ENCODE results near the gene B3GAT2.
"Not testable (repeated sequence)": the region's sequence is repeated elsewhere in the genome, so short reads cannot be mapped to it uniquely, and the experiment has no call there.

B3GAT2 gene

DNA sequence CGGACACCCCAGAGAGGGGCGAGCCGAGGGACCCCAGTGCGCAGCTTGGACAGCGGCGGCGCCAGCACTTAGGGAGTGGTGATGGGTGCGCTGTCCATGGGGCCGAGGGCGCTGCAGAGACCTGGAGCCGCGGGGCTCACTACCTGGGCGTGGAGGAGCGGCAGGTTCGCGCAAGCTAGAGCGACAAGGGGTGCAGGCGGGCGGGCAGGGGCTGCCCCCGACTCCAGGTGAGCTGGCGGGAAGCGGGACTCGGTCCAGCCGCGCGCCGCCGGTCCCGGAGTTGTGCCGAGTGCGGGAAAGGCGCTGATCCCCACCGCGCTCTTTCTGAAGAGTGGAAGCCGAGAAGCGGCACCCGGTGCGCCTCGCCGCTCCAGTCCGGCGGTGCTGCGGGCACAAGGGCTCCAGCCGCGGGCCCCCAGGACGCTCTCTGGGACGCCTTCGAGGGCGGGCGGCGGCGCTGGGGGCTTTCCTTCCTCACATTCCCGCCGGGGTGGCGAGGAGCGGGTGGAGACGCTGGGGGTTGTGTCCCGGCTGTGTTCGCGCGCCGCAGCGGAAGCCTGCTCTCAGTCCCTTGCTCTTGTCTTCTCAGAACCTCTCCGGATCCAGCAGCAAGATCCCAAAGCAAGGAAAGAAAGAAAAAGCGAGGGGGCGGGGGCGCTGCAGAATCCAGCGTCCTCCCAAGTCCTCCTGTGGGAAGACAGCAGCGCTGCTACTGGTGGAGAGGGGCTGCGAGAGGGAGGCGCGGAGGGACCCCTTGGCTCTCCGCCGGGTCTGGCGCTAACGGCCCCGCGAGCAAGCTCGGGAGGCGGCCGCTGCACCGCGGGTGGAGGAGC lies at the start of gene B3GAT2:
Gene B3GAT2, minus strand, starts transcription at position 610 of the 833 bp plus-strand sequence. CDS start 631 bp downstream, outside the sequence.
- no peak for DNase-seq (ENCODE audit: low read depth in 2 of 2)

DNA sequence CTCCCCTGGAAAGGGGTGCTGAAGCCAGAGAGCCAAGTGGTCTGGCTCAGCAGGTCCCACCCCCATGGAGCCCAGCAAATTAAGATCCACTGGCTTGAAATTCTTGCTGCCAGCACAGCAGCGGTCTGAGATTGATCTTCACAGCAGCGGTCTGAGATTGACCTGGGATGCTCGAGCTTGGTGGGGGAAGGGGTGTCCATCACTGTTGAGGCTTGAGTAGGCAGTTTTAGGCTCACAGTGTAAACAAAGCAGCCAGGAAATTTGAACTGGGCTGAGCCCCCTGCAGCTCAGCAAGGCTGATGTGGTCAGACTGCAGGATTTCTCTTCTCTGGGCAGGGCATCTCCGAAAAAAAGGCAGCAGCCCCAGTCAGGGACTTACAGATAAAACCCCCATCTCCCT lies 41.3 kb upstream of the B3GAT2 start:
- DNase-seq (ENCODE audit: low read depth in 2 of 2), result no peak

DNA sequence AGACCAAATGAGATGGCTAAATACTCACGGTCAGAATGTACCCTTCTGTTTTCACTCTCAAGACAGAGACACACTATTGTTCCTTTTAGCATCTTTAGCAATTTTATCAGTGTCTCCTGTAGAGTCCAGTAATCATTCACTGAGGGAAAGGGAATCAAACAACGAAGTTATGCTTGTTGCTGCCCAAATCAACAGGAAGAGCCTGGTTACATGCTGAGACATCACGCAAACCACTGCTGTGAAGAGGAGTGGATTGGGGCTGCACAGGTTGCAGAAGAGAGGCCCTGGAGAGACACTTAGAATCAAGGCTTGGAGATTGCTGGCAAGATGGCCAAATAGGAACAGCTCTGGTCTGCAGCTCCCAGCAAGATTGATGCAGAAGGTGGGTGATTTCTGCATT lies 40.5 kb upstream of the B3GAT2 start:
- no peak for DNase-seq (ENCODE audit: low read depth in 2 of 2)

DNA sequence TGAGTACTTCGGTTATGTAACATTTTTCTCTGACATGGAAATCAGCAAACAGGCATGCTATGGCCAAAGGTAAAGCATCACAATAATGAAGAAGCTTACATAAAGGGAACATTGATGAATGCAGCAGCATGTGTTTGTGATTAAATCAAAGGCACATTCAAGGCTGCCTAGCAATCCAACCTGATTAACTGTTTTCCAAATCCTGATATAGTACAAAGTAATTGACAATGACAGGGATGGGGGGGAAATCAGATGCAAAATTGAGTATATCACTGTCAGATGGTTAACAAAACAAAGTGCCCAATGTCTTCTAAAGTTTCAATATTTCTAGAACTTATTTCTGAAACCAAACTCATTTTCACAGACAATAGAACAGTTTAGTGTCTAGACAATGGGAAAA lies 39.2 kb upstream of the B3GAT2 start:
- no peak for DNase-seq (ENCODE audit: low read depth in 2 of 2)

DNA sequence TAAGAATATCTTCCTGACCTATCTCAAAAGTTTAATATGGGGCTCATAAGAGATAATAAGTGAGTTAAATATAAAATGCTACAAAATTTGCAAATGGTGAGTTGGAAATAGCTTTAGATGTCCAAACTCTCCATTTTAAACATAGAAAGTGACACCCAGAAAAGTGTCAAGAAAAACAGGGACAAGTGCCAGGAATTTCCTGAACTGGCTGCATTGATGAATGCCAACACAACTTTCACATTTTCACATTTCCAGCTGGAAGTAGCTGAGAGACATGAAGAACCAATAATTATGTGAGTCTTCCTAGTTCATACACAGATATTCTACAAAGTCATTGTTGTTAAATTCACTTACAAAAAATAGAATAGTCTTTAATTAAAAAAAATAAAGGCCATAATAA lies 38.6 kb upstream of the B3GAT2 start:
- DNase-seq (ENCODE audit: low read depth in 2 of 2), result no peak

- DNase-seq (ENCODE audit: low read depth in 2 of 2), result no peak
These were observed 34.4 kb upstream of the B3GAT2 start for GRCh38 chr6:70991253-70991652.

- no peak for DNase-seq (ENCODE audit: low read depth in 2 of 2)
These were observed 28.3 kb upstream of the B3GAT2 start for GRCh38 chr6:70985156-70985555.

DNA sequence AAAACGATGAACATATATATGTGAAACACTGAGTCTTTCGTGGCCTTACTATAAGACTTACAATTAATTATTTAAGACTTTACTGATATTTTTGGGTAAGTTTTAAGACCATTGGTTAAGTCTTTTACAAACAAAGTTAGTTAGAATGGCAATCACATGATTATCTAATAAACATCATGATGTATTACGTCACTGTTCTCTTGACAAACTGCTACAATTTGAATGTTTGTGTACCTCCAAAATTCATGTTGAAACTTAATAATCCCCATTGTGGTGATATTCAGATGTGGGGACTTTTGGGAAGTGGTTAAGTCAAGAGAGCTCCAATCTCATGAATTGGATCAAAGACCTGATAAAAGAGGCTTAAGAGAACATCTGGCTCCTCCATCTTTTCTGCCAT lies 25.9 kb upstream of the B3GAT2 start:
- no peak for DNase-seq (ENCODE audit: low read depth in 2 of 2)

GRCh38 chr6:70980727-70981126 lies 23.9 kb upstream of the B3GAT2 start:
- no peak for DNase-seq (ENCODE audit: low read depth in 2 of 2)

- no peak for DNase-seq (ENCODE audit: low read depth in 2 of 2)
These were observed 16.7 kb upstream of the B3GAT2 start for GRCh38 chr6:70973604-70974003.

DNA sequence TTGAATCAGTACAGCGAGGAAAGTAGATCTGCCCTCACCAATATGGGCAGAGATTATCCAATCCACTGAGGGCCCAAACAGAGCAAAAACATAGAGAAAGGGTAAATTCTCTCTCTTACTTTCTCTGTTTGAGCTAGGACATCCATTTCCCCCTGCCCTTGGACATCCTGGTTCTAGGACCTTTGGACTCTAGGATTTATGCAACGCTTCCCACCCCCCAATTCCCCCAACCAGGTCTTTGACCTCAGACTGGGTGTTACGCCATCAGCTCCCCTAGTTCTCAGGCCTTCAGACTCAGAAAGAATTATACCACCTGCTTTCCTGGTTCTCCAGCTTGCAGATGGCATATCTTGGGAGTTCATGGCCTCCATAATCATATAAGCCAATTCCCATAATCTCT lies 10.2 kb upstream of the B3GAT2 start:
- no peak for DNase-seq (ENCODE audit: low read depth in 2 of 2)

GRCh38 chr6:70957284-70957617 lies 391 bp upstream of the B3GAT2 start:
- DNase-seq (ENCODE audit: low read depth in 2 of 2), result no peak

DNA sequence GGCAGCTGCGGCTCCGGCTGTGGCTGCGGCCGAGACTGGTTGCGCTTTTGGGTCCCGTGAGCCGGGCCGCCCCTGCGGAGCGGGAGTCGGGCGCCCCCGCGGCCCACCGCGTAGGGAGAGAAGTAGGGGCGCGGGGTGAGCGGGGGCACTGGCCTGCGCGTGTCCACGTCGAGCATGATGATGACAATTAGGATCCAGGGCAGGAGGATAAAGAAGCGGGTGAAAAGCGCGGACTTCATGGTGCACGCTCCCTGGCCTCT lies 739 bp downstream of the B3GAT2 start:
- no peak for DNase-seq (ENCODE audit: low read depth in 2 of 2)

DNA sequence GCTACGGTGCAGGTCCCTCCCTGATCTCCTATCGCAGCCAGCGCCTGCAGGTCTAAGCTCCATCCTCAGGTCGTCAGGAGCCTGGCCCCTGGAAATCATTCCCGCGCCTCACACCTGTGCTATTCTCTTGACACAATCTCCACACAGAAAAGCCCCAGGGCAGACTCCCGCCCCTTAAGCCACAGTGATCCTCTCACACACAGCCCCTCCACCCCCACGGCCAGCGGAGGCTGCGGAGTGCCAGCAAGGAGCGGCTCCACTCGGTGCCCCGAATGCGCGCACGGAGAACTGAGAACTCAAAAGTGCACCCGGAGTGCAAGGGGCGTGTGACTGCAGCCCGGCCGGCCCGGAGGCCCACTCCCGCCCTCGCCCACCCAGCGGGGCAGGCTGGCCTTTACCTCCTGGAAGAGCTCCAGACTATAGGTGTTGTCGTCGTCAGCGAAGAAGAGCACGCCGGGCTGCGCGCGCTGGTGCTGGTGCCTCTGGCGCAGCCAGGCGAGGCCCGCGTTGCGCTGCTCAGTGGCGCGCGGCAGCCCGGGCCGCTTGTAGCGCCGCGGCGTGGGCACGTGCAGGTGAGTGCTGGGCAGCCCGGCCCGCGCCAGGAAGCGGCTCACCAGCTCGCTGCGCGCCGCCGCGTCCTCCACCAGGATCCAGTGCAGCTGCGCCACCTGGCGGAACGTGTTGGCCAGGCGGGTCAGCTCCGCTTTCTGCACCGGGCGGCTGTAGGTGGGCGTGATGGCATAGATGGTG lies 1.2 kb downstream of the B3GAT2 start:
- DNase-seq (ENCODE audit: low read depth in 2 of 2), result peak; percentile 54 to 69

- no peak for DNase-seq (ENCODE audit: low read depth in 2 of 2)
These were observed 2.1 kb downstream of the B3GAT2 start for GRCh38 chr6:70954750-70955149.

DNA sequence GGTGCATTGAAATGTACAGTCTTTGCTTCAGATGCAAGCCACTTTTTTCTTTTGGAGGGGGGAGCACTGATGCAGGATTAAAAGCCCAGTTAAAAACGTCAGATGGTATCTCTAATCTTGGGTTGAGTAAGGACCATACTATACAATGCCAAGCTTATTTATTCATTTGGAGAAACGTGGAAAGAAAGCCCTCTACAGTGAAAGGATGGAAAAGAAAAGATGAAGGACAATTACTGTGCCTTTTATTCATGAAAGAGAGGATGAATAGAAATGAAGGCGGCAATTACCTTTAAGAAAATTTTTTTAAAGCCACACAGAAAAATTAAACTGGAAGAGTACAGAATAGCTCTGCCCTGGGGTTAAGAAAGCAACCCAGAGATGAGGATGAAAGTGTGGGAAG lies 2.7 kb downstream of the B3GAT2 start:
- no peak for DNase-seq (ENCODE audit: low read depth in 2 of 2)

GRCh38 chr6:70952608-70953165 lies 4.2 kb downstream of the B3GAT2 start:
- DNase-seq (ENCODE audit: low read depth in 2 of 2), result no peak

DNA sequence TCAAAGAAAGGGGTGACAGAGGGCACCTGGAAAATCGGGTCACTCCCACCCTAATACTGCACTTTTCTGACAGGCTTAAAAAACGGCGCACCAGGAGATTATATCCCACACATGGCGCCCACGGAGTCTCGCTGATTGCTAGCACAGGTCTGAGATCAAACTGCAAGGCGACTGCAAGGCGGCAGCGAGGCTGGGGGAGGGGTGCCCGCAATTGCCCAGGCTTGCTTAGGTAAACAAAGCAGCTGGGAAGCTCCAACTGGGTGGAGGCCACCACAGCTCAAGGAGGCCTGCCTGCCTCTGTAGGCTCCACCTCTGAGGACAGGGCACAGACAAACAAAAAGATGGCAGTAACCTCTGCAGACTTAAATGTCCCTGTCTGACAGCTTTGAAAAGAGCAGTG lies 12.5 kb downstream of the B3GAT2 start:
- DNase-seq (ENCODE audit: low read depth in 2 of 2), result not testable (repeated sequence)

DNA sequence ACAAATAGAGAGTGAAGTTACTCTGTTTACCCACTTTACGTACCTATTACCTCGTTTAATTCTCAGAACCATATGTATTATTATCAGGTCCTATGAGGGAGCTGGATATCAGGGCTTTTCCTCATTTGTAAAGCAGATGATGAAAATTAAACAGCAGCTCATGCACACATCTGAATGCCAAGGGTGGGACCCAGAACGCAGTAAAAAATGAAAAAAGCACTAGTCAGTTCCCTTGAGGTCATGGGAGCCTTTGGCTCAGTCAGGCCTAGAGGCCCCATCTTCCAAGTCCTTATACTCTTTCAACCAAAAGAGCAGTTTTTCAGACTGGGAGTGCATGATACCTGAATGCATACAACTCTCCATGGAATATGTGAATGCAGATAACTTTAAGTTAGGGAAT lies 23.0 kb downstream of the B3GAT2 start:
- no peak for DNase-seq (ENCODE audit: low read depth in 2 of 2)

DNA sequence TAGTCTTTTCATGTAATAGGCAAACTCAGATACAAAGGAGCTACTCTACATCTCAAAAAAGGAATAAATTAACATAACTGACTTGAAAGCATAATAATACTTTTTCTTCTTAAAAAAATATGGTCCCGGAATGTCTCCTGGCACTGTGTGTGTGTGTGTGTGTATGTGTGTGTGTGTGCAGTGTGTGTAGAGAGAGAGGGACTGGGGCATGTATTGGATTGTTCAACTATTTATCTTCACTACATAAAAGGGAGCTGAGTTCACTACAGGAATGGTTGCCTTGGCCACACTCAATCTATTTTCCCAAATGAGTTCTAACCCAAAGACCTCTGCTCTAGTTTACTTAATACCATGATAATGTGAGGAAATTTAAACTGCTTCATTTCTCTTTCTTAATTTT lies 51.1 kb downstream of the B3GAT2 start:
- DNase-seq (ENCODE audit: low read depth in 2 of 2), result no peak

DNA sequence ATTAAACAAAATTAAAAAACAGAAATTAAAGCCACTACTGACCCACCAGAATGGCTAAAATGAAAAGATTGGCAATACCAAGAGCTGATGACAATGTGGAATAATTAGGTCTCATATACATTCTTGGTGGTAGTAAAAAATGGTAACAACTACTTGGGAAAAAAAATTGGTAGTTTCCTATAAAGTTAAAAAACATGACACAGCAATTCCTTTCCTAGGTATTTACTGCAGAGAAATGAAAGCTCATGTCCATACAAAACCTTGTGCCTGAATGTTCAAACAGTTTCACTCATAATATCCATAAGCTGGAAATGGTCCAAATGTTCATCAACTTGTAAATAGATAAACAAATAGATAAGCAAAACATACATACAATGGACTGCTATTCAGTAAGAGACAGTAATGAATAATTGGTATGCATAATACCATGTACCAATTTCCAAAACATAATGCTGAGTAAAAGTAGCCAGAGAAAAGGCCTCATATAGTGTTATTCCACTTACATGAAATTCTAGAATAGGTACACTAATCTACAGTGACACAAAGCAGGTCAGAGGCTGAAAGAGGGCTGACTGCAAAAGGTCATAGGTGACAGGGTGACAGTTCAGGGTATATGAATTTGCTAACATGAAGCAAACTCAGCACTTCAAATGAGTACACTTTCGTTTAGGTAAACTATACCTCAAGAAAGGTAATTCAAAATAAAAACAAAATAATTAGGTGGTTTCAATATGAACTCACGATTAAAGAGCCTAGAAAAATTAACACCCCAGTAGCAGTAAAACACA lies 53.0 kb downstream of the B3GAT2 start:
- DNase-seq (ENCODE audit: low read depth in 2 of 2), result no peak

DNA sequence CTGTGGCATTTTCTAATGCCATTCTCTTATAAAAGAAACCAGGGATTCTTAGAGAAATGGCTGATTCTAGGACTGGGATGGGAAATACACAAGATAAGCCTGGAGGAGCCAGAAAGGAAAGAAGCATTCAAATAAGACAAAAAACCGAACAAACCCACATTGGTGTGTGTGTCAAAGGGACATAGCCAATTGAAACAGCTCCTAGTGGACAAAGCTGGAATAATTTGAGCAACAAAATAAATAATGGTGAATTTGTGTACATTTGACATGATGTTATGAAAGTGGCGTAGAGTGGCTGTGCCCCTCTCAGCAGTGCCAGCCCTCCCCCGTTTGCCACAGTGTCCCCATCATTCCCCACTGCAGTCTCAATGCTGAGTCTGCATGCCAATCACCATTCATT lies 55.5 kb downstream of the B3GAT2 start:
- DNase-seq (ENCODE audit: low read depth in 2 of 2), result no peak

DNA sequence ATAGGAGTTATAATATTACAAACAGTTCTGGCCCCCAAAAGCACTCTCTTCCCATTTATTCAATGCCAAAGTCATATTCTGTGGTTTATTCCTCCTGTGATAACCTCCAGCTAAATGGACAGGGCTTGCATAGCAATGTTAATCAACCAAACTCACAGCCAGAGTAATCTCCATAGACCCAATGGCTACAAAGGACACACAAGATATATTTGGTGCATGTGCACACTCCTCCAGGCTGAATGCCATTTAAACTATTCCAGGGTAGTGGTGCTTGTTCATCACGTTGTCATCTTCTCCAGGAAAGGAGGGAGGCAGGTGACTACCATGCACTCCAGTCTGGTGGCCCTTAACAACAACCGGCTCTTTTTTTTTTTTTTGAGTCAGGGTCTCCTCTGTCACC lies 56.8 kb downstream of the B3GAT2 start:
- DNase-seq (ENCODE audit: low read depth in 2 of 2), result no peak

Data from stimulated activated CD8-positive, alpha-beta memory T cell treated with anti-CD3 and anti-CD28 coated beads, Interleukin-7, amount 100 ng/mL, for 4 hours (primary cell).